GM12878 (cell line): Measurements from ENCODE around the gene SEPTIN5. TPM values are rescaled to one million over a fixed set of nuclear protein-coding genes. Genes with fewer than 3 reads are reported as not detected.

Experiments
- ATAC-seq: fragments of 200-7000 bp; cut with Tn5 transposase; 3 replicates; pipeline ENCODE4 v1.9.1; 2020; ENCODE audit warnings: mild to moderate bottlenecking, moderate library complexity
- BruUV-seq: library from RNA; stranded (reverse); fragments of 400-500 nt; replicated peaks from 2 replicates; lab custom pipeline; 2021; lab: Mats Ljungman, UMichigan
- CTCF ChIA-PET: fragments of 300-600 bp; sonication (Branson Sonifier 250); formaldehyde crosslinking; extraction: SDS; loops from one replicate; lab custom pipeline; 2021; ENCODE audit warnings: inconsistent platforms; lab: Yijun Ruan, JAX
- POLR2A ChIA-PET: fragments of 350-600 bp; formaldehyde crosslinking; extraction: SDS; loops from one replicate; lab custom pipeline; 2021; ENCODE audit warnings: inconsistent platforms; lab: Charles Lee
- RAD21 ChIA-PET: fragments of 300-600 bp; sonication (Branson Sonifier 250); formaldehyde crosslinking; loops from one replicate; lab custom pipeline; 2023; ENCODE audit warnings: antibody characterized with exemption; ENCODE audit not compliant: unreplicated experiment; lab: Charles Lee
- SMC1A ChIA-PET: fragments of 300-600 bp; sonication (Branson Sonifier 250); formaldehyde crosslinking; loops from one replicate; lab custom pipeline; 2023; ENCODE audit not compliant: unreplicated experiment, uncharacterized antibody; lab: Charles Lee
- DNase-seq: peaks from one replicate; pipeline ENCODE4 v3.0.0-alpha.2; 2011; ENCODE audit warnings: low read depth, low spot score
- FAIRE-seq: peaks from 3 replicates; lab custom pipeline; 2011; peaks lifted over from hg19 to GRCh38; lab: Jason Lieb, UNC
- H2AFZ ChIP-seq: 2 replicates; pipeline ENCODE4 v1.6.0; 2011; ENCODE audit warnings: low read depth, low read length, control low read depth; ENCODE audit not compliant: control insufficient read depth
- H3K27ac ChIP-seq: 2 replicates; pipeline ENCODE4 v1.5.1; 2011; ENCODE audit warnings: control low read depth; ENCODE audit not compliant: control insufficient read depth, insufficient read depth
- H3K27me3 ChIP-seq, 2 experiments: replicated peaks in 1 of 2; 2 replicates each; pipeline versions ENCODE4 v1.6.0 to v1.6.1; 2011; ENCODE audit warnings: low read length in 1 of 2; ENCODE audit not compliant: control insufficient read depth in 2 of 2, insufficient read depth in 2 of 2
- H3K36me3 ChIP-seq, 2 experiments: 2 replicates each; pipeline ENCODE4 v1.5.1; 2011; ENCODE audit warnings: low read length in 1 of 2; ENCODE audit not compliant: control insufficient read depth in 2 of 2, insufficient read depth in 2 of 2
- H3K4me1 ChIP-seq: 2 replicates; pipeline ENCODE4 v1.6.1; 2011; ENCODE audit warnings: mild to moderate bottlenecking, low read length, moderate library complexity, mixed read lengths; ENCODE audit not compliant: control insufficient read depth, insufficient read depth
- H3K4me2 ChIP-seq: 2 replicates; pipeline ENCODE4 v1.6.0; 2011; ENCODE audit warnings: control low read depth; ENCODE audit not compliant: control insufficient read depth, insufficient read depth
- H3K4me3 ChIP-seq: fragments of 200-600 bp; sonication (generic); 2 replicates; pipeline ENCODE4 v1.5.1; 2016
- H3K79me2 ChIP-seq: 2 replicates; pipeline ENCODE4 v1.6.0; 2011; ENCODE audit warnings: low read length; ENCODE audit not compliant: control insufficient read depth, insufficient read depth
- H3K9ac ChIP-seq: 2 replicates; pipeline ENCODE4 v1.8.0; 2011; ENCODE audit warnings: low read length, control low read depth, mixed read lengths; ENCODE audit not compliant: control insufficient read depth, insufficient read depth
- H3K9me3 ChIP-seq: replicated peaks from 3 replicates; pipeline ENCODE4 v1.5.1; 2011; ENCODE audit warnings: mild to moderate bottlenecking, low read length; ENCODE audit not compliant: control insufficient read depth, insufficient read depth
- H4K20me1 ChIP-seq: 2 replicates; pipeline ENCODE4 v1.6.0; 2011; ENCODE audit not compliant: control insufficient read depth, insufficient read depth
- ASH2L ChIP-seq: fragments of 300-600, 200-600 bp; sonication (generic); IDR thresholded peaks from 2 replicates; pipeline ENCODE4 v1.6.1; 2017; ENCODE audit warnings: low read depth, mild to moderate bottlenecking, borderline replicate concordance
- BCLAF1 ChIP-seq: fragments of 450-650 bp; IDR thresholded peaks from 2 replicates; pipeline ENCODE4 v1.6.1; 2017; ENCODE audit warnings: antibody characterized with exemption, mild to moderate bottlenecking, moderate library complexity
- EED ChIP-seq: sonication (generic); IDR thresholded peaks from 2 replicates; pipeline ENCODE4 v1.6.1; 2016; ENCODE audit warnings: antibody characterized with exemption, low read depth
- PKNOX1 ChIP-seq: fragments of 450-650 bp; IDR thresholded peaks from 2 replicates; pipeline ENCODE4 v1.6.1; 2016; ENCODE audit warnings: mild to moderate bottlenecking
- TCF7 ChIP-seq: IDR thresholded peaks from 2 replicates; pipeline ENCODE4 v1.6.1; 2014; ENCODE audit warnings: antibody characterized with exemption, borderline replicate concordance
- ZNF217 ChIP-seq: fragments of 450-650 bp; IDR thresholded peaks from 2 replicates; pipeline ENCODE4 v1.6.1; 2017; ENCODE audit warnings: antibody characterized with exemption, mild to moderate bottlenecking
- ZNF24 ChIP-seq: fragments of 450-650 bp; IDR thresholded peaks from 2 replicates; pipeline ENCODE4 v1.6.1; 2017; ENCODE audit warnings: antibody characterized with exemption, mild to moderate bottlenecking
- ZSCAN29 ChIP-seq: fragments of 450-650 bp; IDR thresholded peaks from 2 replicates; pipeline ENCODE4 v1.6.1; 2017; ENCODE audit warnings: mild to moderate bottlenecking, moderate library complexity
- WGBS: methylation state at CpG from one replicate; pipeline ENCODE4 v1.1.6; 2016; ENCODE audit warnings: low lambda C conversion rate; ENCODE audit not compliant: insufficient replicate concordance, insufficient coverage; ENCODE audit errors: missing lambda C conversion rate; 5-methylcytosine and 5-hydroxymethylcytosine counted together
- in situ Hi-C: fragments of 300-500 bp; cut with MboI; formaldehyde crosslinking; loops from 9 replicates; pipeline ENCODE4 v1.14.3; 2018; ENCODE audit warnings: mixed read lengths
- intact Hi-C: fragments of 100-400 bp; cut with micrococcal nuclease; formaldehyde crosslinking; loops from one replicate; pipeline ENCODE4 v1.14.2; 2022; ENCODE audit not compliant: unreplicated experiment
- polyA plus RNA-seq, 11 experiments: library from polyadenylated mRNA; depleted of rRNA in 4 of 11; unstranded in 6 of 11; stranded (reverse) in 5 of 11; fragments of >200 nt; fragmentation: Nextera tagmentation in 4 of 11; fragmentation: Illumina TruSeq in 1 of 11; extraction: Ambion mirVana in 4 of 11; extraction: Trizol in 1 of 11; gene quantifications; 1 replicate in 1 of 11; 2 replicates in 10 of 11; pipeline versions ENCODE4 v1.2.1 to v1.2.3, GENCODE V29; 2011 to 2016; ENCODE audit warnings: inconsistent platforms in 2 of 11, missing spikeins in 2 of 11, low read depth in 1 of 11
- total RNA-seq, 4 experiments: library from RNA; depleted of rRNA in 3 of 4; stranded (reverse); fragments of >200 nt in 3 of 4; fragmentation: Illumina TruSeq in 1 of 4; extraction: Trizol in 1 of 4; gene quantifications; 2 replicates each; pipeline versions ENCODE4 v1.2.1 to v1.2.3, GENCODE V29; 2013 to 2021

The SEPTIN5 gene
- total and polyA plus RNA-seq, 10 of the 15 experiments (the other 5 are each of a cell fraction or from before 2014, with no cell fraction given) = 0.13 to 1.1 (median 0.34) TPM; not detected in 5

GRCh38 chr22:19720150-19720827 lies 6.0 kb downstream of the SEPTIN5 start:
- POLR2A ChIA-PET = no interaction called here
- peaks cover 4 to 5% of the 10 kb centered on the region in 2 experiments; a peak in 3 of 4 replicates for H3K27me3 ChIP-seq
- no peak overlapping the region for H3K27ac ChIP-seq
- H2AFZ ChIP-seq = no peak overlapping the region
- intact Hi-C loops = no loop called here
- RAD21 ChIA-PET = no interaction called here
- H4K20me1 ChIP-seq = no peaks in the 10 kb centered on the region
- peaks cover 6% of the 10 kb centered on the region for H3K4me1 ChIP-seq
- no peak overlapping the region for H3K4me3 ChIP-seq
- in situ Hi-C loops = no loop called here
- H3K36me3 ChIP-seq = no peaks in the 10 kb centered on the region
- ATAC-seq (no peak), DNase-seq (no peak)
- BruUV-seq = no TSS peak
- H3K4me2 ChIP-seq = no peak overlapping the region
- SMC1A ChIA-PET = no interaction called here
- WGBS = 73% methylated on average over 26 of the region's 26 CpGs
- H3K79me2 ChIP-seq = no peaks in the 10 kb centered on the region
- no peak overlapping the region for H3K9ac ChIP-seq
- TF ChIP-seq ZNF217 = no peak
- no peak for TF ChIP-seq ZSCAN29
- TF ChIP-seq ASH2L = no peak
- TF ChIP-seq EED = no peak
- TF ChIP-seq PKNOX1 = no peak
- TF ChIP-seq TCF7 = no peak
- TF ChIP-seq BCLAF1 = no peak
- no peak for TF ChIP-seq ZNF24
- TF ChIP-seq, all 136 proteins: peak for 0
- FAIRE-seq = no peak
- CTCF ChIA-PET = interaction anchor here (1.0 kb wide), 1 partner anchor 39 kb away, joined by 3 read pairs; no protein-coding TSS in a partner anchor
- H3K9me3 ChIP-seq = no peaks in the 10 kb centered on the region; the same call in 2 of the 3 replicates
